Stimulated activated CD4-positive, alpha-beta T cell treated with anti-CD3 and anti-CD28 coated beads, TNF-alpha, amount 100 ng/mL, for 48 hours (primary cell): Measurements from ENCODE around the gene PFN3.
"Not testable (repeated sequence)": the region's sequence is repeated elsewhere in the genome, so short reads cannot be mapped to it uniquely, and the experiment has no call there.

Experiments
- DNase-seq, 3 donors: peaks; one replicate each; pipeline ENCODE4 v3.0.0-alpha.2; 2020; ENCODE audit warnings: low read depth in 3 of 3

The PFN3 gene

DNA sequence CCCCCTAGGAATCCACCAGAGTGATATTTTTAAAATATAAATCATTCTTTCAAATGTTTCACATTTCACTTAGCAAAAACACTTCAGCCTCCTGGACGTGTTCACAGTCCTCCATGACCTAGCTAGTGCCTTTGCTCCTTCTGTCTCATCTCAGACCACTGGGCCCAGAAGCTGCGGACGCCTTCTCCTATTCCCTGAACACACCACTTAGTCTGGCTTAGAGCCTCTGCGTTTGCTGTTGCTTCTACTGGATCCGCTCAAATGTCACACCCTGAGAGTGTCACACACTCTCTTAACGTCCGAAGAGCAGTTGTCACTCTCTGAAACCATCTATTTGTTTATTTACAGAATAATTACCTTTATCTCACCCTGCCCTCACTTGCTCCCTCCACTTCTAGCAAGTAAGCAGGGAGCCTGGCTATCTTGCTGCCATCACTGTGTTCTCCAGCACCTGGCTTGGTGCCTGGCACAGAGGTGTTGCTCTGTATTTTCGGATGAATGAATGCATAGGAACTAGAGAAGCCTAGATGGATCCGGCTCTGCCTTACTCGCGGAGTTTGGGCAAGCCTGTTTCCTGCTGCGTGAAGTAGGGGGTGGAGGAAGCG, 24.8 kb upstream of the PFN3 start:
- no peak for DNase-seq

DNA sequence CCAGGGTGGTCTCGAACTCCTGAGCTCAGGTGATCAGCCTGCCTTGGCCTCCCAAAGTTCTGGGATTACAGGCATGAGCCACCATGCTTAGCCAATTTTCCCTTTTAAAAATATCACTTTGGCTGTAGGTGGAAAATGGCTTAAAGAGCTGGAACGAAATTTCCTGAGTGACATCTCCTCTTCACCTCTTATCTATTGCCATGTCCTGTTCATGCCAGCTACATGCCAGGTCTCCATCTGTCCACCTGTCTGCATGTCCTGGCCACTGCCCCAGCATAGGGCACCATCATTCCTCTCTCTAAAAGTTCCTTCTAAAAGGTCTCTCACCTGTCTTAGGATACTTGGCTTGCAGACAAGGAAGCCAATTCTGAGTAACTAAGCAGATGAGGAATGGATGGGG, 23.2 kb upstream of the PFN3 start:
- DNase-seq, result no peak

DNA sequence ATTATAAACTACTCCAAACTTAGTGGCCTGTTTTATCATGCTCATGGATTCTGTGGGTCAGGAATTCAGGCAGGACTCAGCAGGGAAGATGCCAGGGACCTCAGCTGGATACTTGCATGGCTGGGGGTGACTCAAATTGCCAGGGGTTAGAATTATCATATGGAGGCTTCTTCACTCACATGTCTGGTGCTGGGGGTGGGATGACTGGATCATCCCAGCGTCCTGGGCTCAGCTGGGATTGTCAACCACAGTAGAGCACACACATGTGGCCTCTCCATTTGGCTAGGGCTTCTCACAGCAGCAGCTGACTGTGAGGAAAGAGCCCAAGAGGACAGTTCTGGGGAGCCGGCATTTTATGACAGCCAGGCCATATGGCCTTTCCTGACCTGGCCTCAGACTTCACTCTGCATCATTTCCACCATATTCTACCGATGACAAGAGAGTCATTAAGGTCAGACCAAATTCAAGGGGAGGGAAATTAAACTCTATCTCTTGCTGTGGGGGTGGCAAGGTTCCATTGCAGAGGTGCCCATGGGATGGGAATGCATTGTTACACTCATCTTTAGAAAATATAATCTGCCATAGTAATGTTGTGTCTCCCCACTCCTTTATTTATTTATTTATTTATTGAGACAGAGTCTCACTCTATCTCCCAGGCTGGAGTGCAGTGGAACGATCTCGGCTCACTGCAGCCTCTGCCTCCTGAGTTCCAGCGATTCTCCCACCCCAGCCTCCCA, 20.8 kb upstream of the PFN3 start:
- DNase-seq, result no peak

DNA sequence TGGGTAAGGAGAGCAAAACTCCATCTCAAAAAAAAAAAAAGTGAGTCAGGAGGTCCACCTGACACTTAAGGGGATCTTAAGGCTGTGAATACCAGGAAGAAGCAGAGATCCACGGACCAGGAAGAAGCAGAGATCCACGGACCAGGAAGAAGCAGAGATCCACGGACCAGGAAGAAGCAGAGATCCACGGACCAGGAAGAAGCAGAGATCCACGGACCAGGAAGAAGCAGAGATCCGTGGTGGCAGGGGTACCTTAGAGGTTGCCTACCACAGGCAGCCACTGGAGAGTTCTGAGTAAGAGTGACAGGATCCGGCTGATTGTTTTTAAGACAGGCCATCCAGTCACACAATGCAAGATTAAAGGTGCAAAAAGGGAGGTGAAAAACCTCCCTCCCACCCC, 20.0 kb upstream of the PFN3 start:
- not testable (repeated sequence) for DNase-seq

DNA sequence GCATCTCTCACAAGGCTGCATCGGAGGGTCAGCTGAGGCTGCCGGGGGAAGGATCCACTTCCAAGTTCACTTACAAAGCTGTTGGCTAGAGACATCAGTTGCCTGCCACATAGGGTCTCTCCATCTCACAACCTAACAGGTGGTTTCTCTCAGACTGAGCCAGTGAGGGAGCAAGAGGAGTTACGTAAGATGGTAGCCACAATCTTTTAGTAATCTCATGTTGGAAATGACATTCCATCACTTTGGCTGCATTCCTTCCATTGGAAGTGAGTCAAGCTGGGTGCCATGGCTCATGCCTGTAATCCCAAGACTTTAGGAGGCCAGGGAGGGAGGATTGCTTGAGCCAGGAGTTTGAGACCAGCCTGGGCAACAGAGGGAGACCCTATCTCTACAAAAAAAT, 18.6 kb upstream of the PFN3 start:
- DNase-seq, result no peak

DNA sequence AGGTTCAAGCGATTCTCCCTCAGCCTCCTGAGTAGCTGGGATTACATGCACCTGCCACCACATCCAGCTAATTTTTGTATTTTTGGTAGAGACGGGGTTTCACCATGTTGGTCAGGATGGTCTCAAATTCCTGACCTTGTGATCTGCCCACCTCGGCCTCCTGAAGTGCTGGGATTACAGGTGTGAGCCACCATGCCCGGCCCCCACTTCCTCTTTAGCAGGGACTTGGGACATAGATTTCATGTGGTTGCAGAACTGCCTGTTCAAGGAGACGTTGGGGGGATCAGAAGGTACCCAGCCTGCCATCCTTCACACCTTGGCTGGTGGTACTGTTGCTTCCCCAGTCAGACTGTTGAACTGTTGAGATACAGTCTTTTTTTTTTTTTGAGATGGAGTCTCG, 16.6 kb upstream of the PFN3 start:
- not testable (repeated sequence) for DNase-seq

DNA sequence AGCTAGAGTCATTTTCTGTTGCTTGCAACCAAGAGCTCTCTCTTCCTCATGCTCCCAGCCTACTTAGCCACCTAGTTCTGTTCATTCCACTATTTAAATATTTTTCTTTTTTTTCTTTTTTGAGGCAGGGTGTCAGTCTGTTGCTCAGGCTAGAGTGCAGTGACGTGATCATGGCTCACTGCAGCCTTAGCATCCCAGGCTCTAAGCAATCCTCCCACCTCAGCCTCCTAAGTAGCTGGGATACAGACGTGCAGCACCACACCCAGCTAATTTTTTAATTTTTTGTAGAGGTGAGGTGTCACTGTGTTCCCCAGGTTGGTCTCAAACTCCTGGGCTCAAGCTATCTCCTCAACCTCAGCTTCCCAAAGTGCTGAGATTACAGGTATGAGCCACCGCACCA, 14.0 kb upstream of the PFN3 start:
- DNase-seq, result no peak

DNA sequence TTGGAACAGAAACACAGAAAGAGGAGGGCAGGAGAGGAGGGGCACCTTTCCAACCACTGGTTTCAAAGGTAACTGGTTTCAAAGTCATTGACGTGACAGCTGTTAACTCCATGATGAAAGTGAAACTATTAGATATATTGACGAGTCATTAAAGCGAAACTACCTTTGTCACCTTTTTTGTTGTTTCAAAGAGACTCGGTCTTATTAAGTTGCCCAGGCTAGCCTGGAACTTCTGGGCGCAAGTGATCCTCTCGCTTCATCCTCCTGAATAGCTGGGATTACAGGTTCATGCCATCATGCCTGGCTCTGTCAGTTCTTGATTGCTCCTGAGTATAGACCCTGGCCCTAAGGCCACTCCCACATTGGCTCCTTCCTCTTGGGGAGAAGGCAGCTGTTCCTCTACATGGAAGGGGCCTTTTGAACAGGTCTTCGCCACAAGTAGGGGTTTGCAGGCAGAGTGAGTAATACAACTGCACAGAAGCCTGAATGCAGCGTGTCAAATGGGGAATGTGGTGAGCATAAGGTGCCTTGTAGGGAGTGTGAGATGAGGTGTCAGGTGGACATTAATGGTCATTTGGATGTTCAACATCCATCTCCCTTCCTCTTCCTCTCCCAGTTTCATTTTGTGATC, 12.3 kb upstream of the PFN3 start:
- no peak for DNase-seq

DNA sequence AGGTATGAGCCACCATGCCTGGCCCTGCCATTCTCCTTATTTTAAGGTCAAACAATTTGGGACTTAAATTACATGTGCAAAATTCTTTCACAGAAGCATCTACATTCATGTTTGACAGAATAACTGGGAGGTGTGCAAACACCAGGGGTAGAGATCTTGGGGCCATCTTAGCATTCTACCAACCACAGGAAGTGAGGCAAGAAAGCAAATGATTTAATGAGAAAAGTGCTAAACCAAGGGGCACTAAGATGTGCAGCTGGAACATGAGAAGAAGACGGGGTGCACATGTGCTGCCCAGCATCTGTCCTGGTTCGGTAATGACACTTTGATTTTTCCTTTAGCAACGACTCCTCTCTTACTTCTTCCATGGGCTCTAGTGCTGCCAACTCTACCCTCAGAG, 10.1 kb upstream of the PFN3 start:
- no peak for DNase-seq

DNA sequence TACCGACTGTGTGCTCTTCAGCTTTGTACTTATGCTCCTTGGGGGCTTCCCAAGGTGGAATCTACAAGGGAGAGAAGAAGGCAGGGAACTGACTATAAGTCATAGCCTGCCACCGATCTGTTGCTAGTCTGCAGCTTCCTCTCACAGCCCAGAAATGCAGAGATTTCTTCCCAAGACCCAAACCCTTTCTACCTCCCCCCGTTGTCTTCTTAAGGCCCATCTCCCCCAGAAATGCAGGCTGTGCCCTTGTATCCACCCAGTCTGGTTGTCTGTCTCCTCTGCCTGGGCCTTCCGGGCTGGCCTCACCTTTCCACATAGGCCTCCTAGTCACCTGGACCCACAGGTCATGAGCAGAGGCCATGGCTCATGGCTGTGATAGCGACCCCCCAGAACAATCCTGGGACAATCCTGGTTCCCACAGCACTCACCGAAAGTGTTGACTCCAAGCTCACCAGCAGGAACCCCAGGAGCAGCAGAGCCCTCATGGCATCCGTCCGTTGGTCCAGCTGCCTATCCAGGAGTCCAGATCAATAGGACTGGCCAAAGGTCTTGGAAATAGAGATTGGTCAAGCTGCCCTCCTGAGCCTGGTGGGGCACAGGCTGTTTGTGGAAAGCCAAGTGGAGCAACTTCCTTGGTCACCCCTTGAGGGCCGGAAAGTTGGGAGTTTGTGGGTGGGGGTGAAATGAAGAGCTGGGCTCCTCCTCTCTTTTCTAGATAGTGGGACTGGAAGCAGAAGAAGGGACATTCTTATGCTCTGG, 8.8 kb upstream of the PFN3 start, which contains the start of gene F12:
Gene F12 (minus strand): TSS at position 522 of the 759 bp plus-strand sequence. CDS start 37 bp downstream, at position 485.
- DNase-seq, result no peak

DNA sequence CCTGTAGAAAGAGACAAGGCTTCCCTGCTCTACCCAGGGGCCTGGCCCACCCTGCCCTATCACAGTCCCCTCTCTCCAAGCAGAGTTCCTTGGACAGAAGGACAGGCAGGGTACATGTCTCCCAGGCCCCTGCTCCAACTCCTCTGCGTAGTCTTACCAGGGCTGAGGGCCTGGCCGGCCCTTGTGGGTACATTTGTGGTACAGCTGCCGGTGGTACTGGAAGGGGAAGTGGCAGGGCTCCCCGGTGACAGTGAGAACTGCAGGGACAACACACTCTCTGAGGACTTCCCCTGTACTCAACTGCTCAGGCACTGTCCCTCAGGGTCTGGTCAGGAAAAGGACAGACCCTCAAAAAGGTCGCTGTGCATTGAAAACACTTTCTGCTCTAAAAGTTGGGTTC, 5.3 kb upstream of the PFN3 start:
- DNase-seq, result no peak

DNA sequence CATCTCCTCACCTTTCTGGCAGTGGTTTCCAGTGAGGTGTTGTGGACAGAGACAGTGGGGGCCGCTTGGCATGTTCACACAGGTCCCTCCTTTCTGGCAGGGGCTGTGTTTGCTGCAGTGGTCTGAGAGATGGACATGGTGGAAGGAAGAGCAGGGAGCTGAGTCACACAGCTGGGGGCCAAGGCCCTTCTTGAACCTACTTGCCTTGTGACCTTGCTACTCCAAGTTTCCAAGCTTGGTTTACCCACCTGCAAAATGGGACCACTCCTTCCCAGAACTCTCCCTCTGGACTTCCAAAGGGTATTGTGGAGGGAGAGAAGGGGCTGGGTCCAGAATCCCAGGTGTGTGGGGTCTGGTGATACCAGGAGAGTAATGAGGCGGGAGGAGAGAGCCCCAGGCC, 4.9 kb upstream of the PFN3 start:
- no peak for DNase-seq

DNA sequence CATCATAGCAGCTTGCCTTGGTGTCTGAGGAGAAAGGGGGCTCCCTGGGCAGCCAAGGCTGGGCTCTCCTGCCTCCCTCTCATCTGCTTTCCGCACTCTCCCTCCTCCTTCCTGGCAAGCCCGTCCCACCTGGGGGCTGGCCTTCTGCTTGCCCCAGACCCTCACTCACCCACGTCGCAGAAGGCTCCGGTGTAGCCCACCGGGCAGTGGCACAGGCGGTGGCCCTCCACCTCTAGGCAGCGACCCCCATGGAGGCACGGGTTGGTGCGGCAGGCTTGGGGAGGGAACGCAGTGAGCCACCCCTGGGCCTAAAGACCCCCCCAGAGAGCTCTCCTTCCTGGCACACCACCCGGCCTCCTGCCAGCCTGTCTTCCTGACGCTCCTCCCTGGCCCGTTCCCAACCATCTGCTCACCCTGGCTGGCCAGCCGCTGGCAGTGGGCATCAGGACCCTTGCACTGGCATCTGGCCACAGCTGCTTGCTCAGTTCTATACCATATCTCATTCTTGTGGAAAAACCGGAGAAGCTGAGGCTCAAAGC, 4.2 kb upstream of the PFN3 start:
- DNase-seq, result no peak

DNA sequence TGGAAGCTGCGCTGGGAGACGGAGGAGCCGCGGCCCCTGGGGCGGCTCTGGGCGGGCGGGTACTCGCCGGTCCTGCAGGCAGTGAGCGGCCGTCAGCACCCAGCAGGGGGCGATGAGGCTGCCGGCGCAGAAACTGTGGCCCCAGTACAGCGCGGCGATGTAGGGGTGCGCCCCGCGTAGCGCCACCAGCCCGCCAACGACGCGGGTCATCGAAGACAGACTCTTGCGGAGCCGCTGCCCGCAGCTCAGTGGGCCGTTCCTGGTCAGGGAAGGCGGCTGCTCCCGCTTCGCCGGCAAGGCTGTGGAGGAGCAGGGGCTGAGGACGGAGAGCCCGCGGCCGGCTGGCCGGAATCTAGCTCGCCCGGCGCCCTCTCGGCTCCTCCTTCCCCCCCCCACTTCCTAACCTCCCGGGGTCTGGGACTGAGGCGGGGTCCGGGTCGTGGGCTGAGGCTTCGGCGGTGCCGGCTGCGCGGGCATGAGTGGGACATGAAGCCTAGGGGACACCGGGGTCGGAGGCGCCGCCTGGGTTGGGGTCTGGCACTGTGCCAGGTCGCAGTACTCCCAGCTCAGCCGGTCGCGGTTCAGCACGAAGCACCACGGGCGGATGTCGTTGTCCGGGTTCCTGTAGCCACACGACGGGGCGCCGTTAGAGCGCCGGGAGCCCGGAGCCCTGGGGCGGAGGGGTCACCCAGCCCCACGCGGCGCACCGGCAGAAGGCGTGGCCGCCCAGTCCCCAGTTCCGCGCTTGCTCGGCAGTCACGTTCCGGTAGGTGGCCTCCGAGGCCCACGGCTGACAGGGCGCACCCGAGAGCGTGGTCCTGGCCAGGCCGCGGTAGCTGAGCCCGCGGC, 3.6 kb upstream of the PFN3 start:
- DNase-seq, result peak; percentile 71 to 78 (median 77)

DNA sequence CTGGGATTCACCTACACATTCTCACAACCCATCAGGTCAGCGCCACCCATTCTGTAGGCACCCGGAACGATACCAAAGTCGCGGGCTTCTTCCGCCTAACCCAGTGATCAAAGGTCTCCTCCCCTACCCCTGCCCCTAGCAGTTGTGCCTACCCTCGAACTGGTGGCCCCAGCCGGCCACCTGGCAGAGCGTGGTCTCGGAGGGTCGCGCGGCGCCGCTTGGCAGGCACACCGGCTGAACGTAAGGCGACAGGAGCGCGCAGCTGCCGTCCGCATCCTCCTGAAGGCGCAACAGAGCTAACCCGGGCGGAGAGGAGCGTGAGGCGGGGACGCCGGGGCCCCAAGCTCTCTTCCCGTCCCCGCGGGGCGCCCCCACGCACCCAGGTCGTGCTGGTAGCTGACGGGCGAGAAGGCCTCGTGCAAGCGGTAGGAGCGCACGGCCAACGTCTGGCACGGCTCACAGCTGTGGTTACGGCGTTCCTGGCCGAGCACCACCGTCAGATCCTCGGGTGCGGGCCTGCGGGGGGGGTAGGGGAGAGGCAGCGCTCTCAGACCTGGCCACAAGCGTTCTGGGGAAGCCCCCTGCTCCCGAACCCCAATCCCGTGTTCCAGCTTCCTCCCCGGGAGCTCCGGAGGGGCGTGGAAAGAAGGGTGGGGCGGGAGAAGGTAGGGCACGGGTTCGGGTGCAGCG, 2.8 kb upstream of the PFN3 start:
- DNase-seq, result peak in 2 of 3 donors; percentile 29 to 45

DNA sequence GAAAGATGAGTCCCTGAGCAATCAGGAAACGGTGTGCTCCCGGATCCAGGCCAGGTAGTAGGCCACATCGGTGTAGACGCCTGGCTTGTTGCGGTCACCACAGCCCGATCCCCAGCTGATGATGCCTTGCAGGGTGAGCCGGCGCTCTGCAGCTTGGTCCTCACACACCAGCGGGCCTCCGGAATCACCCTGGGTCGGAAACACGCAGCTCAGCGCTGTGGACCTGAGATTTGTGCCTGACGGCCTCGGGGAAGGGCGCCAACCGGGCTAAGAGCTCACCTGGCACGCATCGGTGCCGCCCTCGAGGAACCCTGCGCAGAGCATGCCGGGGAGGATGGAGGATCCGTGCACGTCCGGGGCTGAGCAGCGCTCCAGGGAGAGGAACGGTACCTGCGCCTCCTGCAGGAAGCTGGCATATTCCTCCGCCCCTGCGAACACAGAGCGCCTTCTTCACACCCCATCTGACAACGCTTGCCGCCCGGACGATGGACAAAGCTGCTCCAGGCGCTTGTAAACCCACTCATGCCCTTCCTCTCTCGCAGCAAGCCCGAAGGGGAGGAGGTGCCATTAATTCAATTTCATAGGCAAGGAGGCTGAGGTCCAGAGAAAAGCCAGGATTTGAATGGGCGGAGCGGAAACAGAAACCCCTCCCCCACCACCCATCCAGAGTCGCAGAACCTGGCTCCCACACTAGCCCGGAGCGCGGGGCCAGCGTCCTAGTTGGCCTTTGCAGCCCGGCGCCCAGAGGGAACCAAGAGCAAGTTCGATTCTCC, 2.0 kb upstream of the PFN3 start:
- peak; percentile 61 to 63 (median 63) for DNase-seq

DNA sequence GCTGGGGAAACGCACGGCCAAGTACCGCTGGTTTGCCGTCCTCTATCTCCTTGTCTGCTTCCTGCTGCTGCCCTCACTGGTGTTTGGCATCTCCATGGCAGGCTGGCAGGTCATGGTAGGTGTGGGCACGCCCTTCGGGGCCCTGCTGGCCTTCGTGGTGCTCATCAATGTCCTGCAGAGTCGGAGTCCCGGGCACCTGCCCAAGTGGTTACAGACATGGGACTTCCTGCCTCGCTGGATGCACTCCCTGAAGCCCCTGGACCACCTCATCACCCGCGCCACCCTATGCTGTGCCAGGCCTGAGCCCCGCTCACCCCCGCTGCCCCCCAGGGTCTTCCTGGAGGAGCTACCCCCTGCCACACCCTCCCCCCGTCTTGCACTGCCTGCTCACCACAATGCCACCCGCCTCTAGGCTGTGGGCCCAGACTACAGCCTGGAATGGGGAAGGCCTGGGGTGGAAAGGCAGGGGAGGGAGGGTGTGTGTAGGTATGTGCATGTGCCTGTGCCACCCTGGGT, 2.5 kb downstream of the PFN3 start:
- DNase-seq, result no peak

DNA sequence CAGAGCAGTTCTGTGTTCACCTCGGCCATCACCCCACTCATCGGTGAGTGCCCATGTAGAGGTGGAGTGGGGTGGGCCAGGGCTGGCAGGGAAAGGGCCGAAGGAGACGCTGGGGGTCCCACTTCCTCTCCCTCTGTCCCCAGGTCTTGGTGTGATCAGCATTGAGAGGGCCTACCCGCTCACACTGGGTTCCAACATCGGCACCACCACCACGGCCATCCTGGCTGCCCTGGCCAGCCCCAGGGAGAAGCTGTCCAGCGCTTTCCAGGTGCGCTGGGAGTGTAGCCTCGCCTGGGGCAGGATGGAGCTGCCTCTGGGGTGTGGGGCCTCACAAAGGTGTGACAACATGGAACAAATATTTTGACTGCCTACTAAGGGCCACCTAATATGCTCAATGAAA, 3.7 kb downstream of the PFN3 start:
- DNase-seq, result no peak

DNA sequence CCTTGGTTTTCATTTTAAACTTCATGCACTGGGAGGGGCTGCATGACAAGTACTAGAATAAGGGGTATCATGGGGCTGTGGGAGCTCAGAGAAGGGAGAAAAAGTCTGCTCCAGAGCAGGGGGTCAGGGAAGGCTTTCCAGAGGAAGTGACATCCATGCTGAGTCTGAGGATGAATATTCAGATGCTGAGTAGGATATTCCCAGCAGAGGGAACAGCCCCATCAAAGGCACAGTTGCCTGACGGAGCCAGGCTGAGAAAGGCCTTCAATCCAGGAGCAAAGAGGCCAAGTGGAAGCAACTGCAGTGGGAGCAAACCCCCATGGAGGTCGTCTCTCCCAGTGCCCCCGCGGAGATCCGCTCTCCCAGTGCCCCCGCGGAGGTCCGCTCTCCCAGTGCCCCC, 4.4 kb downstream of the PFN3 start:
- no peak for DNase-seq

DNA sequence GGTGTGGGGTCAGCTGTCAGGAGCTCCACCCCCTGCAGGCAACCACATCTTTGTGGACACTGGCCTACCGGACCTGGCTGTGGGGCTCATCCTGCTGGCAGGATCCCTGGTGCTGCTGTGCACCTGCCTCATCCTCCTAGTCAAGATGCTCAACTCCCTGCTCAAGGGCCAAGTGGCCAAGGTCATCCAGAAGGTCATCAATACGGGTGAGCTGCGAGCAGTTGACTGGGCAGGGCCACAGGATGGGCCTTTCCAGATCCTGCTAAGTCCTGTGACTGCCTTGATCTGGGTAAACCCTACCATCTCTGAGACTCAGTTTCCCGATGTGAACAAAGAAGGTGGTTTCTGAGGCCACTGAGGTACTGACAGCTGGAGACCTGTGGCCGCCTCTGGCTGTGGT, 6.5 kb downstream of the PFN3 start:
- DNase-seq, result no peak
